ENCODE data around the gene ZNF304.

Gene ZNF304

GRCh38 chr19:57327993-57328392 is 23.1 kb upstream of the ZNF304 start:
- Histone ChIP-seq H3K4me3 (replicated peaks; ENCODE audit: insufficient read depth, low read length) (no peak overlapping the region), H3K27ac (replicated peaks) (no peak overlapping the region), H3K27me3 (ENCODE audit: insufficient read depth, poor library complexity, severe bottlenecking) (no peaks in the 10 kb centered on the region)
- TF ChIP-seq CTCF (IDR thresholded peaks at IDR 0.05; ENCODE audit: insufficient read depth, low read length) (no peak), GABPA (IDR thresholded peaks at IDR 0.05; ENCODE audit: low read depth) (no peak), SPI1 (IDR thresholded peaks at IDR 0.05; ENCODE audit: borderline replicate concordance, low read depth) (no peak), REST (IDR thresholded peaks at IDR 0.05; ENCODE audit: insufficient replicate concordance, low read depth) (no peak), POLR2AphosphoS5 (IDR thresholded peaks at IDR 0.05; ENCODE audit: low read depth) (no peak)
- no peak for DNase-seq (ENCODE audit: low read depth in 1 of 2, low spot score in 1 of 2)

- TF ChIP-seq POLR2AphosphoS5 (IDR thresholded peaks at IDR 0.05; ENCODE audit: low read depth) (no peak), REST (IDR thresholded peaks at IDR 0.05; ENCODE audit: insufficient replicate concordance, low read depth) (no peak), GABPA (IDR thresholded peaks at IDR 0.05; ENCODE audit: low read depth) (no peak), SPI1 (IDR thresholded peaks at IDR 0.05; ENCODE audit: borderline replicate concordance, low read depth) (no peak), CTCF (IDR thresholded peaks at IDR 0.05; ENCODE audit: insufficient read depth, low read length) (no peak)
- H3K4me3 ChIP-seq (replicated peaks; ENCODE audit: insufficient read depth, low read length), result no peak overlapping the region
- no peak overlapping the region for H3K27ac ChIP-seq (replicated peaks)
- no peak for DNase-seq (ENCODE audit: low read depth in 1 of 2, low spot score in 1 of 2)
- no peaks in the 10 kb centered on the region for H3K27me3 ChIP-seq (ENCODE audit: insufficient read depth, poor library complexity, severe bottlenecking)
Observed at GRCh38 chr19:57334191-57334590, 16.9 kb upstream of the ZNF304 start.

GRCh38 chr19:57338877-57339276 is 12.2 kb upstream of the ZNF304 start:
- TF ChIP-seq REST (IDR thresholded peaks at IDR 0.05; ENCODE audit: insufficient replicate concordance, low read depth) (no peak), CTCF (IDR thresholded peaks at IDR 0.05; ENCODE audit: insufficient read depth, low read length) (no peak), GABPA (IDR thresholded peaks at IDR 0.05; ENCODE audit: low read depth) (no peak), POLR2AphosphoS5 (IDR thresholded peaks at IDR 0.05; ENCODE audit: low read depth) (no peak), SPI1 (IDR thresholded peaks at IDR 0.05; ENCODE audit: borderline replicate concordance, low read depth) (no peak)
- Histone ChIP-seq H3K27ac (replicated peaks) (no peak overlapping the region), H3K27me3 (ENCODE audit: insufficient read depth, poor library complexity, severe bottlenecking) (no peaks in the 10 kb centered on the region), H3K4me3 (replicated peaks; ENCODE audit: insufficient read depth, low read length) (no peak overlapping the region)
- no peak for DNase-seq (ENCODE audit: low read depth in 1 of 2, low spot score in 1 of 2)

Measured in HL-60 (cell line).